Vagina (tissue), 2 donors: ENCODE results near the gene IFNA5. TPM values are rescaled to one million over a fixed set of nuclear protein-coding genes. Genes with fewer than 3 reads are reported as not detected.

ENCODE experiments used
- DNase-seq, 2 donors: peaks; one replicate each; pipeline ENCODE4 v3.0.0-alpha.2; 2017; ENCODE audit errors: extremely low spot score in 2 of 2
- H3K27ac ChIP-seq: fragments of 200-600 bp; sonication (generic); one replicate; pipeline ENCODE4 v1.5.1; 2019
- H3K27me3 ChIP-seq: fragments of 200-600 bp; sonication (generic); one replicate; pipeline ENCODE4 v1.5.1; 2019
- H3K36me3 ChIP-seq, 2 donors: fragments of 200-600 bp; sonication (generic); one replicate each; pipeline ENCODE4 v1.5.1; 2017 to 2019
- H3K4me1 ChIP-seq: fragments of 200-600 bp; sonication (generic); one replicate; pipeline ENCODE4 v1.5.1; 2019
- H3K4me3 ChIP-seq, 2 donors: fragments of 200-600 bp; sonication (generic); 1 replicate in 1 of 2; 2 replicates in 1 of 2; pipeline ENCODE4 v1.5.1; 2016 to 2019
- H3K9me3 ChIP-seq: fragments of 200-600 bp; sonication (generic); one replicate; pipeline ENCODE4 v1.5.1; 2019
- POLR2A ChIP-seq, 2 donors: fragments of 450-650 bp; IDR thresholded peaks; one replicate each; pipeline ENCODE4 v1.6.1; 2017; ENCODE audit warnings: antibody characterized with exemption in 2 of 2, mild to moderate bottlenecking in 2 of 2, moderate library complexity in 2 of 2
- POLR2AphosphoS5 ChIP-seq, 2 donors: sonication (generic); formaldehyde crosslinking; IDR thresholded peaks; one replicate each; pipeline ENCODE4 v1.9.0; 2017; ENCODE audit warnings: antibody characterized with exemption in 2 of 2, mild to moderate bottlenecking in 2 of 2, low read depth in 1 of 2; ENCODE audit not compliant: insufficient read depth in 1 of 2
- intact Hi-C: fragments of 100-400 bp; cut with DNase I; formaldehyde crosslinking; loops from one replicate; pipeline ENCODE4 v1.15.1; 2023
- total RNA-seq: library from RNA; depleted of rRNA; stranded (reverse); fragments of >200 nt; gene quantifications from one replicate; pipeline ENCODE4 v1.2.3, GENCODE V29; 2016
- TF ChIP-seq, protein P1 (sequence below), 3 experiments: fragments of 450-650 bp in 2 of 3; fragments of 200-600 bp in 1 of 3; sonication (generic) in 1 of 3; IDR thresholded peaks; one replicate each; pipeline ENCODE4 v1.5.1; 2017 to 2019; ENCODE audit warnings: antibody characterized with exemption in 3 of 3, mild to moderate bottlenecking in 2 of 3, moderate library complexity in 2 of 3

The IFNA5 gene
- total RNA-seq, 1 donor from 2014 or later: not detected

GRCh38 chr9:21265421-21266189 is 39.5 kb downstream of the IFNA5 start:
- H3K4me1 ChIP-seq: no peaks in the 10 kb centered on the region
- intact Hi-C loops: no loop called here
- H3K27me3 ChIP-seq: no peaks in the 10 kb centered on the region
- H3K36me3 ChIP-seq: no peaks in the 10 kb centered on the region
- H3K4me3 ChIP-seq: no peak overlapping the region
- H3K27ac ChIP-seq: no peak overlapping the region
- TF ChIP-seq POLR2A (IDR thresholded peaks at IDR 0.05): no peak
- TF ChIP-seq, protein P1, sequence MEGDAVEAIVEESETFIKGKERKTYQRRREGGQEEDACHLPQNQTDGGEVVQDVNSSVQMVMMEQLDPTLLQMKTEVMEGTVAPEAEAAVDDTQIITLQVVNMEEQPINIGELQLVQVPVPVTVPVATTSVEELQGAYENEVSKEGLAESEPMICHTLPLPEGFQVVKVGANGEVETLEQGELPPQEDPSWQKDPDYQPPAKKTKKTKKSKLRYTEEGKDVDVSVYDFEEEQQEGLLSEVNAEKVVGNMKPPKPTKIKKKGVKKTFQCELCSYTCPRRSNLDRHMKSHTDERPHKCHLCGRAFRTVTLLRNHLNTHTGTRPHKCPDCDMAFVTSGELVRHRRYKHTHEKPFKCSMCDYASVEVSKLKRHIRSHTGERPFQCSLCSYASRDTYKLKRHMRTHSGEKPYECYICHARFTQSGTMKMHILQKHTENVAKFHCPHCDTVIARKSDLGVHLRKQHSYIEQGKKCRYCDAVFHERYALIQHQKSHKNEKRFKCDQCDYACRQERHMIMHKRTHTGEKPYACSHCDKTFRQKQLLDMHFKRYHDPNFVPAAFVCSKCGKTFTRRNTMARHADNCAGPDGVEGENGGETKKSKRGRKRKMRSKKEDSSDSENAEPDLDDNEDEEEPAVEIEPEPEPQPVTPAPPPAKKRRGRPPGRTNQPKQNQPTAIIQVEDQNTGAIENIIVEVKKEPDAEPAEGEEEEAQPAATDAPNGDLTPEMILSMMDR (IDR thresholded peaks at IDR 0.05): no peak
- no peak for TF ChIP-seq POLR2AphosphoS5 (IDR thresholded peaks at IDR 0.05; ENCODE audit: insufficient read depth in 1 of 2, low read depth in 1 of 2)
- no peaks in the 10 kb centered on the region for H3K9me3 ChIP-seq
- no peak for DNase-seq

DNA sequence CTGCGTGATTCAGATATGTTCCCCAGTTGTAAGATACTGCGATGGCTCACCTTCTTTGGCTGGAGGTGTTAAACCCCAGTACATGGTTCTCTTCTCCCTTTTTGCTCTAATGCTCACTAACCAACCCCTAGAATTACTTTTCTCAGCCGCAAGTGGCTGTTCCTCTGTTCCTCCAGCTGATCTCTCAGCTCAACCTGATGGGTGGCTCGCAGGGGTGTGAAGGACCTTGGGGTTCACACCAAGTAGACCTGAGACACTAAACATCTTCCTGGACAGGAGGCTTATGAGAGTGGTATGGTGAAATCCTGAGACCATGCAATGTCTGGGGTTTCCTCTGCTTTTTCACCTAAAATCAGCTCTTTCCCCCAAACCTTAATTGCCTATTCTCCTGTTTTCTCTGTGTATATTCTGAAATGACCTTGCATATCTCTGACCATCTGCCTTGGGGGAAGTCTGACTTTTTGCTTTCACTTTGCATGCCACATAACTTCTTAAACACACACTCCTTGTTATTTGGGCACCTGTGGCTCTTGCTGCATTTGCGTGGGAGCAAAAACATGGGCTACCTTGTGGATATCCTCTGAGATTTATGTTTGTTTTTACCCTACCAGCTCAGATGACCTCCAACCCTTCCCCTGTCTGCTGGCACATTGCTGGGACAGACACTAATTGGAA is 49.4 kb downstream of the IFNA5 start:
- Histone ChIP-seq H3K36me3 (no peaks in the 10 kb centered on the region), H3K4me3 (no peak overlapping the region), H3K27me3 (no peaks in the 10 kb centered on the region), H3K4me1 (no peaks in the 10 kb centered on the region), H3K9me3 (no peaks in the 10 kb centered on the region), H3K27ac (no peak overlapping the region)
- TF ChIP-seq POLR2A (IDR thresholded peaks at IDR 0.05) (no peak), POLR2AphosphoS5 (IDR thresholded peaks at IDR 0.05; ENCODE audit: insufficient read depth in 1 of 2, low read depth in 1 of 2) (no peak)
- TF ChIP-seq, protein P1 (IDR thresholded peaks at IDR 0.05): no peak
- intact Hi-C loops: no loop called here
- no peak for DNase-seq

Other genes with a start within 250 kb of the IFNA5 start
- gene IFNB1, start 227.4 kb downstream of the IFNA5 start, total RNA-seq: not detected
- gene IFNW1, start 163.5 kb downstream of the IFNA5 start, total RNA-seq: not detected
- gene IFNA21, start 138.7 kb downstream of the IFNA5 start, total RNA-seq: not detected
- gene IFNA4, start 117.7 kb downstream of the IFNA5 start, total RNA-seq: not detected
- not detected for gene IFNA7, start 103.1 kb downstream of the IFNA5 start, total RNA-seq
- gene IFNA10, start 98.2 kb downstream of the IFNA5 start, total RNA-seq: not detected
- gene IFNA16, start 88.0 kb downstream of the IFNA5 start, total RNA-seq: not detected
- not detected for gene IFNA17, start 77.1 kb downstream of the IFNA5 start, total RNA-seq
- gene IFNA14, start 65.3 kb downstream of the IFNA5 start, total RNA-seq: not detected
- 22.3 TPM for gene KLHL9, start 30.1 kb upstream of the IFNA5 start, total RNA-seq
- gene IFNA6, start 45.6 kb upstream of the IFNA5 start, total RNA-seq: not detected
- gene IFNA13, start 62.7 kb upstream of the IFNA5 start, total RNA-seq: not detected
- gene IFNA2, start 80.1 kb upstream of the IFNA5 start, total RNA-seq: not detected
- not detected for gene IFNA8, start 103.8 kb upstream of the IFNA5 start, total RNA-seq
- gene IFNA1, start 135.1 kb upstream of the IFNA5 start, total RNA-seq: not detected
- 3.2 TPM for gene IFNE, start 177.0 kb upstream of the IFNA5 start, total RNA-seq